ENCODE results near the gene BAIAP2.

GRCh38 chr17:81115219-81115618, 80.3 kb downstream of the BAIAP2 start:
- no peak for TF ChIP-seq CTCF (conservative IDR thresholded peaks at IDR 0.05; ENCODE audit: low read length)
- no peak for TF ChIP-seq EZH2phosphoT487 (IDR thresholded peaks at IDR 0.05; ENCODE audit: borderline replicate concordance)

Data from Loucy (cell line).